ENCODE data around the gene CNTN6. TPM values are rescaled to one million over a fixed set of nuclear protein-coding genes. Genes with fewer than 3 reads are reported as not detected.

CNTN6 gene
- total RNA-seq, 1 experiment from 2014 or later, result not detected

DNA sequence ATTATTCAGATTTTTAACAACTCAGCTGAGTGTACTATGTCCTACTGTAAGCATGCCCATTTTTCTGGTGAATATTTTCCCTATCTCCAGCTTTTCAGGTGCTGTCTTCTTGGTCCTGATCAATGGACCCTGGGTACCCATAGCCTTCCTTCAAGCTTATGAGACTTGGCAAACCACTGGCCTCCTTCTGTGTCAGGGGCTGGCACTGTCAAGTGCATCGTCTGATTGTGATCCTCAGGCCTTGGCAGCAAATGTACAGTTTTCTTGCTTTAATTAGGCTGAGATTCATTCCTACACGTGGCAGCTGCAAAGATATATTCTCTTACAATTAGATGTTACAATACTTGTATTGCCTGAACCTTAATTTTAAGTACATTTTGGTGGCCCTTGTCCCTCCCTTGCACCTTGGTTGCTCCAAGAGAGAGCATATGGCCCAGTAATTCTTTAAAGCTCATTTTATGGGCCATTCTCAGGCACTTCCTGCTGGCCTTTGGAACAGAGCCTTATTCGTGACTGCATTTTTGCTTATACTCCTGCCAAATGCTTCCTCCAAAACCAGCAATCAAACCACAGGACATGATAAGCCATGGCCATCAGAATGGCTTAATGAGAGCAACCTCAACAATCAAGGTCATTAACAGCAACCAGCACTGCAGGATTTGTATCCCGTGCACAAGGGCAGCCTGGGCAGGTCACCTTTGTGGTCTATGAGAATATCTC lies 179.9 kb downstream of the CNTN6 start:
- ATAC-seq (no peak), DNase-seq (ENCODE audit: low spot score) (no peak)
- H3K36me3 Mint-ChIP-seq, result peaks cover 65% of the 10 kb centered on the region
- peaks cover 82% of the 10 kb centered on the region for H3K9me3 Mint-ChIP-seq
- ChIA-PET CTCF (no interaction called here), POLR2A (no interaction called here)
- TF ChIP-seq, protein P1, sequence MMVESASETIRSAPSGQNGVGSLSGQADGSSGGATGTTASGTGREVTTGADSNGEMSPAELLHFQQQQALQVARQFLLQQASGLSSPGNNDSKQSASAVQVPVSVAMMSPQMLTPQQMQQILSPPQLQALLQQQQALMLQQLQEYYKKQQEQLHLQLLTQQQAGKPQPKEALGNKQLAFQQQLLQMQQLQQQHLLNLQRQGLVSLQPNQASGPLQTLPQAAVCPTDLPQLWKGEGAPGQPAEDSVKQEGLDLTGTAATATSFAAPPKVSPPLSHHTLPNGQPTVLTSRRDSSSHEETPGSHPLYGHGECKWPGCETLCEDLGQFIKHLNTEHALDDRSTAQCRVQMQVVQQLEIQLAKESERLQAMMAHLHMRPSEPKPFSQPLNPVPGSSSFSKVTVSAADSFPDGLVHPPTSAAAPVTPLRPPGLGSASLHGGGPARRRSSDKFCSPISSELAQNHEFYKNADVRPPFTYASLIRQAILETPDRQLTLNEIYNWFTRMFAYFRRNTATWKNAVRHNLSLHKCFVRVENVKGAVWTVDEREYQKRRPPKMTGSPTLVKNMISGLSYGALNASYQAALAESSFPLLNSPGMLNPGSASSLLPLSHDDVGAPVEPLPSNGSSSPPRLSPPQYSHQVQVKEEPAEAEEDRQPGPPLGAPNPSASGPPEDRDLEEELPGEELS (CRISPR knock-in tag; IDR thresholded peaks at IDR 0.05), result no peak
- no peak overlapping the region for H3K4me3 Mint-ChIP-seq
- H3K4me1 Mint-ChIP-seq, result no peaks in the 10 kb centered on the region
- no peak overlapping the region for H3K27ac Mint-ChIP-seq
- H3K27me3 Mint-ChIP-seq (ENCODE audit: low read depth), result no peaks in the 10 kb centered on the region; the same call in 1 of the 2 replicates

DNA sequence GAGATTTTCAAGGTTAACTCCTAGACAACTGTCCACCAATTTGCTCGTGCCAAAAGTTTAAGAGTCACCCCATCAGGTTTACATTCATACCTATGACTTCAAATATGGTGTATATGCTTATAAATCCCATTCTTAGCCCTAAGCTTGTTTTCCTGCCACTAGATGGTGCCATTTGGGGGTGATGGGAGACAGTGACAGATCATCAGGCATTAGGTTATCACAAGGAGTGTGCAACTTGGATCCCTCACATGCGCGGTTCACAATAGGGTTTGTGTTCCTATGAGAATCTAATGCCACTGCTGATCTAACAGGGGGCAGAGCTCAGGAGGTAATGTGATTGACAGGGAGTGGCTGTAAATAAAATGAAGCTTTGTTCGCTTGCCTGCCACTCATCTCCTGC lies 182.7 kb downstream of the CNTN6 start:
- ATAC-seq (no peak), DNase-seq (ENCODE audit: low spot score) (no peak)
- Mint-ChIP-seq H3K27me3 (ENCODE audit: low read depth) (no peaks in the 10 kb centered on the region; the same call in 1 of the 2 replicates), H3K36me3 (peaks cover 60% of the 10 kb centered on the region), H3K4me3 (no peak overlapping the region), H3K27ac (no peak overlapping the region), H3K4me1 (no peaks in the 10 kb centered on the region), H3K9me3 (peaks cover 86% of the 10 kb centered on the region)
- TF ChIP-seq OVOL2 (CRISPR knock-in tag; IDR thresholded peaks at IDR 0.05; ENCODE audit: borderline replicate concordance) (no peak), SOX15 (CRISPR knock-in tag; IDR thresholded peaks at IDR 0.05) (no peak), PRRX2 (CRISPR knock-in tag; IDR thresholded peaks at IDR 0.05) (no peak), NR1H2 (CRISPR knock-in tag; IDR thresholded peaks at IDR 0.05) (no peak), SMAD3 (CRISPR knock-in tag; IDR thresholded peaks at IDR 0.05; ENCODE audit: borderline replicate concordance) (no peak), ZBTB21 (CRISPR knock-in tag; IDR thresholded peaks at IDR 0.05; ENCODE audit: borderline replicate concordance) (no peak), SMAD4 (CRISPR knock-in tag; IDR thresholded peaks at IDR 0.05) (no peak)
- TF ChIP-seq, protein P2, sequence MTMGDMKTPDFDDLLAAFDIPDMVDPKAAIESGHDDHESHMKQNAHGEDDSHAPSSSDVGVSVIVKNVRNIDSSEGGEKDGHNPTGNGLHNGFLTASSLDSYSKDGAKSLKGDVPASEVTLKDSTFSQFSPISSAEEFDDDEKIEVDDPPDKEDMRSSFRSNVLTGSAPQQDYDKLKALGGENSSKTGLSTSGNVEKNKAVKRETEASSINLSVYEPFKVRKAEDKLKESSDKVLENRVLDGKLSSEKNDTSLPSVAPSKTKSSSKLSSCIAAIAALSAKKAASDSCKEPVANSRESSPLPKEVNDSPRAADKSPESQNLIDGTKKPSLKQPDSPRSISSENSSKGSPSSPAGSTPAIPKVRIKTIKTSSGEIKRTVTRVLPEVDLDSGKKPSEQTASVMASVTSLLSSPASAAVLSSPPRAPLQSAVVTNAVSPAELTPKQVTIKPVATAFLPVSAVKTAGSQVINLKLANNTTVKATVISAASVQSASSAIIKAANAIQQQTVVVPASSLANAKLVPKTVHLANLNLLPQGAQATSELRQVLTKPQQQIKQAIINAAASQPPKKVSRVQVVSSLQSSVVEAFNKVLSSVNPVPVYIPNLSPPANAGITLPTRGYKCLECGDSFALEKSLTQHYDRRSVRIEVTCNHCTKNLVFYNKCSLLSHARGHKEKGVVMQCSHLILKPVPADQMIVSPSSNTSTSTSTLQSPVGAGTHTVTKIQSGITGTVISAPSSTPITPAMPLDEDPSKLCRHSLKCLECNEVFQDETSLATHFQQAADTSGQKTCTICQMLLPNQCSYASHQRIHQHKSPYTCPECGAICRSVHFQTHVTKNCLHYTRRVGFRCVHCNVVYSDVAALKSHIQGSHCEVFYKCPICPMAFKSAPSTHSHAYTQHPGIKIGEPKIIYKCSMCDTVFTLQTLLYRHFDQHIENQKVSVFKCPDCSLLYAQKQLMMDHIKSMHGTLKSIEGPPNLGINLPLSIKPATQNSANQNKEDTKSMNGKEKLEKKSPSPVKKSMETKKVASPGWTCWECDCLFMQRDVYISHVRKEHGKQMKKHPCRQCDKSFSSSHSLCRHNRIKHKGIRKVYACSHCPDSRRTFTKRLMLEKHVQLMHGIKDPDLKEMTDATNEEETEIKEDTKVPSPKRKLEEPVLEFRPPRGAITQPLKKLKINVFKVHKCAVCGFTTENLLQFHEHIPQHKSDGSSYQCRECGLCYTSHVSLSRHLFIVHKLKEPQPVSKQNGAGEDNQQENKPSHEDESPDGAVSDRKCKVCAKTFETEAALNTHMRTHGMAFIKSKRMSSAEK (CRISPR knock-in tag; IDR thresholded peaks at IDR 0.05; ENCODE audit: borderline replicate concordance), result no peak
- TF ChIP-seq, protein P3, sequence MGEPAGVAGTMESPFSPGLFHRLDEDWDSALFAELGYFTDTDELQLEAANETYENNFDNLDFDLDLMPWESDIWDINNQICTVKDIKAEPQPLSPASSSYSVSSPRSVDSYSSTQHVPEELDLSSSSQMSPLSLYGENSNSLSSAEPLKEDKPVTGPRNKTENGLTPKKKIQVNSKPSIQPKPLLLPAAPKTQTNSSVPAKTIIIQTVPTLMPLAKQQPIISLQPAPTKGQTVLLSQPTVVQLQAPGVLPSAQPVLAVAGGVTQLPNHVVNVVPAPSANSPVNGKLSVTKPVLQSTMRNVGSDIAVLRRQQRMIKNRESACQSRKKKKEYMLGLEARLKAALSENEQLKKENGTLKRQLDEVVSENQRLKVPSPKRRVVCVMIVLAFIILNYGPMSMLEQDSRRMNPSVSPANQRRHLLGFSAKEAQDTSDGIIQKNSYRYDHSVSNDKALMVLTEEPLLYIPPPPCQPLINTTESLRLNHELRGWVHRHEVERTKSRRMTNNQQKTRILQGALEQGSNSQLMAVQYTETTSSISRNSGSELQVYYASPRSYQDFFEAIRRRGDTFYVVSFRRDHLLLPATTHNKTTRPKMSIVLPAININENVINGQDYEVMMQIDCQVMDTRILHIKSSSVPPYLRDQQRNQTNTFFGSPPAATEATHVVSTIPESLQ (CRISPR knock-in tag; IDR thresholded peaks at IDR 0.05), result no peak
- TF ChIP-seq, protein P4, sequence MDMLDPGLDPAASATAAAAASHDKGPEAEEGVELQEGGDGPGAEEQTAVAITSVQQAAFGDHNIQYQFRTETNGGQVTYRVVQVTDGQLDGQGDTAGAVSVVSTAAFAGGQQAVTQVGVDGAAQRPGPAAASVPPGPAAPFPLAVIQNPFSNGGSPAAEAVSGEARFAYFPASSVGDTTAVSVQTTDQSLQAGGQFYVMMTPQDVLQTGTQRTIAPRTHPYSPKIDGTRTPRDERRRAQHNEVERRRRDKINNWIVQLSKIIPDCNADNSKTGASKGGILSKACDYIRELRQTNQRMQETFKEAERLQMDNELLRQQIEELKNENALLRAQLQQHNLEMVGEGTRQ (CRISPR knock-in tag; IDR thresholded peaks at IDR 0.05), result no peak
- TF ChIP-seq, protein P5, sequence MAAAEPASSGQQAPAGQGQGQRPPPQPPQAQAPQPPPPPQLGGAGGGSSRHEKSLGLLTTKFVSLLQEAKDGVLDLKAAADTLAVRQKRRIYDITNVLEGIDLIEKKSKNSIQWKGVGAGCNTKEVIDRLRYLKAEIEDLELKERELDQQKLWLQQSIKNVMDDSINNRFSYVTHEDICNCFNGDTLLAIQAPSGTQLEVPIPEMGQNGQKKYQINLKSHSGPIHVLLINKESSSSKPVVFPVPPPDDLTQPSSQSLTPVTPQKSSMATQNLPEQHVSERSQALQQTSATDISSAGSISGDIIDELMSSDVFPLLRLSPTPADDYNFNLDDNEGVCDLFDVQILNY (CRISPR knock-in tag; IDR thresholded peaks at IDR 0.05), result no peak
- TF ChIP-seq, protein P6, sequence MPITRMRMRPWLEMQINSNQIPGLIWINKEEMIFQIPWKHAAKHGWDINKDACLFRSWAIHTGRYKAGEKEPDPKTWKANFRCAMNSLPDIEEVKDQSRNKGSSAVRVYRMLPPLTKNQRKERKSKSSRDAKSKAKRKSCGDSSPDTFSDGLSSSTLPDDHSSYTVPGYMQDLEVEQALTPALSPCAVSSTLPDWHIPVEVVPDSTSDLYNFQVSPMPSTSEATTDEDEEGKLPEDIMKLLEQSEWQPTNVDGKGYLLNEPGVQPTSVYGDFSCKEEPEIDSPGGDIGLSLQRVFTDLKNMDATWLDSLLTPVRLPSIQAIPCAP (CRISPR knock-in tag; IDR thresholded peaks at IDR 0.05), result no peak
- ChIA-PET CTCF (no interaction called here), POLR2A (no interaction called here)
